ENCODE results near the gene MRPL50. TPM values are rescaled to one million over a fixed set of nuclear protein-coding genes. Genes with fewer than 3 reads are reported as not detected.

MRPL50 gene
- total RNA-seq, 1 donor from 2014 or later, result 11.1 TPM

- H3K27me3 Mint-ChIP-seq (ENCODE audit: unreplicated experiment), result peaks cover 8% of the 10 kb centered on the region
- peaks cover 2% of the 10 kb centered on the region for H3K9me3 Mint-ChIP-seq (ENCODE audit: unreplicated experiment)
- no peak overlapping the region for H3K27ac Mint-ChIP-seq (ENCODE audit: unreplicated experiment)
- TF ChIP-seq CTCF (IDR thresholded peaks at IDR 0.05; ENCODE audit: unreplicated experiment), result no peak
- peaks cover 41% of the 10 kb centered on the region for H3K4me1 Mint-ChIP-seq (ENCODE audit: unreplicated experiment)
- no peak for DNase-seq (ENCODE audit: low spot score)
- peaks cover 50% of the 10 kb centered on the region for H3K36me3 Mint-ChIP-seq (ENCODE audit: low read depth, unreplicated experiment)
- peak overlapping the region; percentile 99 for H3K4me3 Mint-ChIP-seq (ENCODE audit: unreplicated experiment)
Observed at GRCh38 chr9:101399643-101399970, 1.2 kb upstream of the MRPL50 start.

- peak overlapping the region; percentile 99 for H3K27ac Mint-ChIP-seq (ENCODE audit: unreplicated experiment)
- peaks cover 50% of the 10 kb centered on the region for H3K36me3 Mint-ChIP-seq (ENCODE audit: low read depth, unreplicated experiment)
- H3K4me1 Mint-ChIP-seq (ENCODE audit: unreplicated experiment), result peaks cover 41% of the 10 kb centered on the region
- H3K27me3 Mint-ChIP-seq (ENCODE audit: unreplicated experiment), result peaks cover 7% of the 10 kb centered on the region
- peak overlapping the region; percentile 99 for H3K4me3 Mint-ChIP-seq (ENCODE audit: unreplicated experiment)
- H3K9me3 Mint-ChIP-seq (ENCODE audit: unreplicated experiment), result peaks cover 4% of the 10 kb centered on the region
- no peak for DNase-seq (ENCODE audit: low spot score)
- no peak for TF ChIP-seq CTCF (IDR thresholded peaks at IDR 0.05; ENCODE audit: unreplicated experiment)
Observed at GRCh38 chr9:101398930-101399642, 668 bp upstream of the MRPL50 start.

- Mint-ChIP-seq H3K4me1 (ENCODE audit: unreplicated experiment) (peaks cover 36% of the 10 kb centered on the region), H3K27me3 (ENCODE audit: unreplicated experiment) (peaks cover 7% of the 10 kb centered on the region), H3K9me3 (ENCODE audit: unreplicated experiment) (peaks cover 4% of the 10 kb centered on the region), H3K4me3 (ENCODE audit: unreplicated experiment) (peak overlapping the region; percentile 99), H3K36me3 (ENCODE audit: low read depth, unreplicated experiment) (peaks cover 41% of the 10 kb centered on the region), H3K27ac (ENCODE audit: unreplicated experiment) (peak overlapping the region; percentile 99)
- TF ChIP-seq CTCF (IDR thresholded peaks at IDR 0.05; ENCODE audit: unreplicated experiment), result no peak
- DNase-seq (ENCODE audit: low spot score), result no peak
Observed at GRCh38 chr9:101397746-101398067, 711 bp downstream of the MRPL50 start.

GRCh38 chr9:101394687-101395086, 3.7 kb downstream of the MRPL50 start:
- Mint-ChIP-seq H3K36me3 (ENCODE audit: low read depth, unreplicated experiment) (peaks cover 25% of the 10 kb centered on the region), H3K4me1 (ENCODE audit: unreplicated experiment) (peaks cover 15% of the 10 kb centered on the region), H3K27ac (ENCODE audit: unreplicated experiment) (no peak overlapping the region), H3K27me3 (ENCODE audit: unreplicated experiment) (peaks cover 3% of the 10 kb centered on the region), H3K4me3 (ENCODE audit: unreplicated experiment) (no peak overlapping the region), H3K9me3 (ENCODE audit: unreplicated experiment) (peaks cover 4% of the 10 kb centered on the region)
- DNase-seq (ENCODE audit: low spot score), result no peak
- no peak for TF ChIP-seq CTCF (IDR thresholded peaks at IDR 0.05; ENCODE audit: unreplicated experiment)

- no peak for DNase-seq (ENCODE audit: low spot score)
- H3K4me3 Mint-ChIP-seq (ENCODE audit: unreplicated experiment), result no peak overlapping the region
- H3K27ac Mint-ChIP-seq (ENCODE audit: unreplicated experiment), result no peak overlapping the region
- H3K9me3 Mint-ChIP-seq (ENCODE audit: unreplicated experiment), result peaks cover 4% of the 10 kb centered on the region
- H3K4me1 Mint-ChIP-seq (ENCODE audit: unreplicated experiment), result peaks cover 13% of the 10 kb centered on the region
- no peak for TF ChIP-seq CTCF (IDR thresholded peaks at IDR 0.05; ENCODE audit: unreplicated experiment)
- H3K36me3 Mint-ChIP-seq (ENCODE audit: low read depth, unreplicated experiment), result peaks cover 25% of the 10 kb centered on the region
- peaks cover 3% of the 10 kb centered on the region for H3K27me3 Mint-ChIP-seq (ENCODE audit: unreplicated experiment)
Observed at GRCh38 chr9:101393135-101393534, 5.3 kb downstream of the MRPL50 start.
